Activated CD4-positive, alpha-beta T cell treated with anti-CD3 and anti-CD28 coated beads, Interleukin-2, Interleukin-4, amounts not matched to agents 100 ng/mL and 50 ng/mL, durations not matched to agents 16 hours and 8 hours (primary cell): ENCODE results near the gene SOX13.

ENCODE experiments used
- DNase-seq: peaks from one replicate; pipeline ENCODE4 v3.0.0-alpha.2; 2020; ENCODE audit warnings: low spot score

SOX13 gene

GRCh38 chr1:204065174-204065985 is 7.5 kb upstream of the SOX13 start:
- DNase-seq = no peak

- DNase-seq = no peak
These were observed 7.0 kb upstream of the SOX13 start for GRCh38 chr1:204065986-204066300.

- no peak for DNase-seq
These were observed 5.0 kb upstream of the SOX13 start for GRCh38 chr1:204067935-204068334.

- DNase-seq = no peak
These were observed 3.0 kb upstream of the SOX13 start for GRCh38 chr1:204069887-204070286.

GRCh38 chr1:204070895-204071294 is 2.0 kb upstream of the SOX13 start:
- no peak for DNase-seq

- no peak for DNase-seq
These were observed 940 bp downstream of the SOX13 start for GRCh38 chr1:204073837-204074273.

- no peak for DNase-seq
These were observed 1.6 kb downstream of the SOX13 start for GRCh38 chr1:204074274-204075138.

GRCh38 chr1:204075139-204075521 is 2.2 kb downstream of the SOX13 start:
- no peak for DNase-seq

GRCh38 chr1:204075890-204076846 is 3.3 kb downstream of the SOX13 start:
- no peak for DNase-seq

- no peak for DNase-seq
These were observed 4.0 kb downstream of the SOX13 start for GRCh38 chr1:204076891-204077290.

- DNase-seq = no peak
These were observed 5.2 kb downstream of the SOX13 start for GRCh38 chr1:204077979-204078696.

- DNase-seq = no peak
These were observed 6.7 kb downstream of the SOX13 start for GRCh38 chr1:204079608-204079999.

- DNase-seq = no peak
These were observed 7.4 kb downstream of the SOX13 start for GRCh38 chr1:204080163-204080903.

GRCh38 chr1:204081164-204081790 is 8.4 kb downstream of the SOX13 start:
- DNase-seq = no peak

- DNase-seq = no peak
These were observed 9.0 kb downstream of the SOX13 start for GRCh38 chr1:204081791-204082513.

GRCh38 chr1:204083491-204083890 is 10.6 kb downstream of the SOX13 start:
- no peak for DNase-seq

GRCh38 chr1:204084247-204084772 is 11.4 kb downstream of the SOX13 start:
- no peak for DNase-seq

GRCh38 chr1:204085876-204086275 is 13.0 kb downstream of the SOX13 start:
- no peak for DNase-seq

- DNase-seq = no peak
These were observed 14.4 kb downstream of the SOX13 start for GRCh38 chr1:204087181-204087892.
